T-helper 1 cell treated with Interleukin-12 subunit alpha and Interleukin-12 subunit beta and Interleukin-4 antibody, amounts not matched to agents 30 μg/mL and 1 μg/mL, for 36 hours (primary cell): ENCODE data around the gene IFNA2.
A peak's percentile ranks its signal among the peaks of the same experiment; 100 is the strongest.
"Not testable (repeated sequence)": the region's sequence is repeated elsewhere in the genome, so short reads cannot be mapped to it uniquely, and the experiment has no call there.

Experiments
- H3K27ac Mint-ChIP-seq: one replicate; pipeline ENCODE4 v1.8.0; 2021; ENCODE audit warnings: mild to moderate bottlenecking, mixed read lengths
- H3K27me3 Mint-ChIP-seq: one replicate; pipeline ENCODE4 v1.8.0; 2021; ENCODE audit warnings: low read depth, mixed read lengths
- H3K36me3 Mint-ChIP-seq: one replicate; pipeline ENCODE4 v1.8.0; 2021; ENCODE audit warnings: low read depth, mixed read lengths
- H3K4me1 Mint-ChIP-seq: one replicate; pipeline ENCODE4 v1.8.0; 2021; ENCODE audit warnings: low read depth, mixed read lengths
- H3K4me3 Mint-ChIP-seq: one replicate; pipeline ENCODE4 v1.8.0; 2021; ENCODE audit warnings: mild to moderate bottlenecking, moderate library complexity, mixed read lengths
- H3K9me3 Mint-ChIP-seq: one replicate; pipeline ENCODE4 v1.8.0; 2021; ENCODE audit warnings: mixed read lengths

Gene IFNA2

DNA sequence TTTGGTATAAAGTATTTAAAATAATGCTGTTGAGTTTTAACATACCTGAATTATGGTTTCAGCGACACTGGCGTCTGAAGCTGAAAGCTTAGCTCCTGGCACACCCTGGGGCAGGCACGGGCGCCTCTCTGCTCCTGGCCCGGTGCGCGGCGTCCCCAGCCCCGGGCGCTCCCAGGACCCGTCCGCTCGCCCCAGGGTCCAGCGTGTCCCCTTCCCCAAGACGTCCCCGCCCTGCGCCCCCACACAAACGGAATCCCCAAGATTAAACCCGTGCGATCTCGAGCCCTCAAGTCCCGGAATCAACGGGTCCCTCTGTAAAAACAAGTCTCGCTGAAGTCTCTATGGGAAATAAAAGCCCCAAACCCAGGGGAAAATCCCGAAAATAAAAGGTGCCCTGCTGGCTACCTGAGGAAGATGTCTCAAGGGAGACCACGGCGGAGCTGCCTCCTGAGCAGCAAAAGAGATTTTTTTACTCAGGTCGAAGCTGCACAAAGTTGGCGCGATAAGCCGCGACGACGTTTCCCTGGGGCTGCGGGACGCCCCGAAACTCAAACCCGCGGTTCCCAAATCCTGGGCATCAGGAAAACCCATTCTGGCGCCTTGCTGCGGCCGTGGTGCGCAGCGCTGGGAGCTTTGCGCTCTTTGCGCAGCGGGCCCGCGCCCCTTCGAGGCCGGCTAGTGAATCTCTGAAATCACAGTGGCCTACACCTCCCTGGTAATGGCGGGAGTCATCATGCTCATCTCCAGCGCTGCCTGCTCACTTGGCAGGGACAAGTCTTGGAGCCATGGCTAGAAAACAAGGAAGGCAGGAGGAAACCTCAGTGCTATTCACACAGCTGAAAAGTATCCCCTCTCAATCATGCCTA, 17.4 kb upstream of the IFNA2 start:
- peaks cover 83% of the 10 kb centered on the region for H3K27me3 Mint-ChIP-seq

DNA sequence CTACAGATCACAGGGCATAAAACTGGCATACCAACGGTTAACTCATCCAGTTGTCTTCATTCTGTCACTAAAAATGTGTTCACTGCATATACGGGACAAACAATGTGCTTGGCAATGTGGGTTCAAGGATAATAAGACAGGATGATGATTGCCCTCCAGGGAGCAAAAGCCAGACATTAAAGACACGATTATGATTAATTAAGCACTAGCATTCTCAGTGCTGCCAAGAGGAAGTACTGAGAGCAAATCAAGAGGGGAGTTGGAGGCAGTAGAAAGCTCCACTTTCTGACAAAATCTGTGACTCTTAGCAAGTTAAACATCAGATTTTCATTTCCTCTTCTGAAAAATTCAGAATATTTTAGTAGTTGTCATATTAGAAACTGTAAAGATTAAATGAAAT, 14.8 kb upstream of the IFNA2 start:
- no peak overlapping the region for H3K4me3 Mint-ChIP-seq
- H3K36me3 Mint-ChIP-seq: no peaks in the 10 kb centered on the region
- no peaks in the 10 kb centered on the region for H3K9me3 Mint-ChIP-seq
- H3K4me1 Mint-ChIP-seq: peaks cover 7% of the 10 kb centered on the region
- H3K27me3 Mint-ChIP-seq: peaks cover 91% of the 10 kb centered on the region
- no peak overlapping the region for H3K27ac Mint-ChIP-seq

More for the DNA sequence above, 17.4 kb upstream of the IFNA2 start:
- Mint-ChIP-seq H3K4me1 (peaks cover 4% of the 10 kb centered on the region), H3K4me3 (no peak overlapping the region), H3K9me3 (no peaks in the 10 kb centered on the region), H3K27ac (no peak overlapping the region), H3K36me3 (no peaks in the 10 kb centered on the region)

DNA sequence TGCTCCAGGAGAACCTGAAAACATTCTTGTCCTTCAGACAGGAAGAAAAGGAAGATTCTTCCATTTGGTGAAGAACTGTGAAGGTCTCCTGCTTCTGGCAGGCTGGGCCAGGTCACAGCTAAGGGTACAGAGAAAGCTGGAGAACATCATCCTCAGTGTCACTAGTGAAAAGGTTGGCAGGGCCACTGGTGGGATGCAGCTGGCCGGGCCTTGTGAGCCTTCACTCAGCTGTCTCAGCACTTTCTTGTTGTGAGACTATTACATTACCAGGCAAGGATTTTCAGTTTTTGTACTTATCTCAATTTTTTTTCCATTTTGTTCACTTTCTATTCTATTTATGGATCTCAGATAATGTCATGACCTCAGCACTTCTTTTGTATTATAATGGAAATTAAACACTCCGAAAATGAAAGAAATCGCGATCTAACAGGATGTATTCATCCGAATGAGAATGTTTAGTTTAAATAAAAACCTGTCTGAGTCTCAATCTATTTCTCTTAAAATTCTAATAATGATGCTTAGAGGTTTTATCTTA, 13.8 kb upstream of the IFNA2 start:
- peaks cover 7% of the 10 kb centered on the region for H3K4me1 Mint-ChIP-seq
- H3K27me3 Mint-ChIP-seq: peaks cover 85% of the 10 kb centered on the region
- no peaks in the 10 kb centered on the region for H3K36me3 Mint-ChIP-seq
- no peak overlapping the region for H3K4me3 Mint-ChIP-seq
- no peak overlapping the region for H3K27ac Mint-ChIP-seq
- no peaks in the 10 kb centered on the region for H3K9me3 Mint-ChIP-seq

DNA sequence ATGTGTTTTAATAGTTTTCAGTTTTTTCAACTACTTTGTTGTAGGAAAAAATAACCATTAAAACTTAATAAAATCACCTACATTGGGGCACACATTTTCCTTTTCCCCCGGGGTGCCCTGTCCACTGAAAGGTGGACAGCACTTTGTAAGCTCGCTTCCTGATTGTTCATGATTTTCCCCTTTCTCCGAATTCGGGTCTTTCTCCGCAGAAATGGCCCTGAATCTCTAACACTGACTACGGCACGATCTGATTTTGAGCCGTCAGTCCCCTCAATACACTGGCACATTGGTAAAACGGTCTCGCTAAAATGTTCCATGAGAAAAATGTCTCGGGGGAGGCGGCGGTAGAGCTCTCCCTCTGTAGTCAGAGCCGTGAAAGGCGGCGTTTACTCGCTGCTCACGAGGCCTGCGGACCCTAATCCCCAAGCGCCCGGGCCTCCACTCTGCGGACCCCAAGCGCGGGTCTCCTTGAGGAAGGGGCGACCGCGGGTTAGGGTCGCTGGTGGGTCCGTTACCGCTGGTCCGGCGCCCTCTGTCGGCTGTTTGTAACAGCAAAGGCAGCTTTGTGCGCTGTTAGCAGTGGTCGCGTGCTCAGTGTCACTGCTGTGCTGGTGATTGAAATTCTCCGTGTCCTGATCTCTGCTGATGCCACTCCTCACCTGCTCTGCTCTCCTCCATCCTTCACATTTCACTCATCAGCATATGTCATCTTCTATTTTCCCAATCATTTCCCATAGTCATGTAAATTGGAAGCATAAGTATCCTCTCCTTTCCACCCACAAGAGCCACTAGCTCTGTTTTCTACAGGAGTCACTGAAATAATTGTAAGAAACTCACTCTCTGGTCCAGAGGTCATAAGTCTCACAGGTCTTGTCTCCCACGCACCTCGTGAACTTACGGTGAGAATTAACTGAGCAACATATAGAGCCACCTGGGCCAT, 10.8 kb upstream of the IFNA2 start:
- Mint-ChIP-seq H3K36me3 (no peaks in the 10 kb centered on the region), H3K4me3 (peak overlapping the region; percentile 58), H3K9me3 (no peaks in the 10 kb centered on the region), H3K27me3 (peaks cover 84% of the 10 kb centered on the region), H3K27ac (no peak overlapping the region), H3K4me1 (peaks cover 3% of the 10 kb centered on the region)

DNA sequence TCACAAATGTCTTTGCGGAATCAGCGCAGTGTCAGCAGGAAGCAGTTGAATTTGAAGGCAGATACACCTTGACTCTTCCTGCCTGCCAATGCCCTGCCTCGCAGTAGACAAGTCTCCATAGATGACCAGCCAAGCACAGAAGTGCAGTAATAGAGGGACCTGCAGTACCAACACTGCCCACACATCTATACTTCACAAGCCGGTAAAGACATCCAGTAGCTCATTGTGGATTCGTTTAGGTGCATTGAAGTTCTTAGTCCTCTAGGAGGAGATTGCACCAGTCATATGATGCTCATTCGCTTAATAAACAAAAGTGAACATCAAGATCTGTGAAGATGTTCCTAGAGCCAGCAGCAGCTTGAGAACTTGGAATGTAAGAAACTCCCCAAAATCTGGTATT, 7.1 kb upstream of the IFNA2 start:
- no peaks in the 10 kb centered on the region for H3K36me3 Mint-ChIP-seq
- H3K4me3 Mint-ChIP-seq: no peak overlapping the region
- H3K4me1 Mint-ChIP-seq: peaks cover 3% of the 10 kb centered on the region
- no peaks in the 10 kb centered on the region for H3K9me3 Mint-ChIP-seq
- H3K27me3 Mint-ChIP-seq: peaks cover 81% of the 10 kb centered on the region
- H3K27ac Mint-ChIP-seq: no peak overlapping the region

DNA sequence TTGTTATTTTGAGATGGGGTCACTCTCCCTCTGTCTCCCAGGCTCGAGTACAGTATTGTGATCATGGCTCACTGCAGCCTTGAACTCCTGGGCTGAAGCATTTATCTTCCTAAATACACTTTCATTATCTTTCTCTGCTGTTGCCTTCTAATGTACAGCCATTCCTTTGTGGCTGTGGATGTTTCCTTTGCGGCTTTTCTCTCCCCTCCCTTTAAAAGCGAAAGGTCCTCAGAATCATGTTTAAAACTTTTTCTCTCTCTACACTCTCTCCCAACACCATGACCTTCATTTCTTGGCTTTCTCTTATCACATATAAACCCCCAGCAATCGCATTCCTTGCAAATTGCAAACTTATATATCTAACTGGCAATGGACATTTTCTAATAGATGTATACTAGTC, 1.6 kb downstream of the IFNA2 start:
- H3K9me3 Mint-ChIP-seq: no peaks in the 10 kb centered on the region
- H3K4me3 Mint-ChIP-seq: no peak overlapping the region
- no peaks in the 10 kb centered on the region for H3K36me3 Mint-ChIP-seq
- no peak overlapping the region for H3K27ac Mint-ChIP-seq
- H3K27me3 Mint-ChIP-seq: peaks cover 61% of the 10 kb centered on the region
- peaks cover 13% of the 10 kb centered on the region for H3K4me1 Mint-ChIP-seq

DNA sequence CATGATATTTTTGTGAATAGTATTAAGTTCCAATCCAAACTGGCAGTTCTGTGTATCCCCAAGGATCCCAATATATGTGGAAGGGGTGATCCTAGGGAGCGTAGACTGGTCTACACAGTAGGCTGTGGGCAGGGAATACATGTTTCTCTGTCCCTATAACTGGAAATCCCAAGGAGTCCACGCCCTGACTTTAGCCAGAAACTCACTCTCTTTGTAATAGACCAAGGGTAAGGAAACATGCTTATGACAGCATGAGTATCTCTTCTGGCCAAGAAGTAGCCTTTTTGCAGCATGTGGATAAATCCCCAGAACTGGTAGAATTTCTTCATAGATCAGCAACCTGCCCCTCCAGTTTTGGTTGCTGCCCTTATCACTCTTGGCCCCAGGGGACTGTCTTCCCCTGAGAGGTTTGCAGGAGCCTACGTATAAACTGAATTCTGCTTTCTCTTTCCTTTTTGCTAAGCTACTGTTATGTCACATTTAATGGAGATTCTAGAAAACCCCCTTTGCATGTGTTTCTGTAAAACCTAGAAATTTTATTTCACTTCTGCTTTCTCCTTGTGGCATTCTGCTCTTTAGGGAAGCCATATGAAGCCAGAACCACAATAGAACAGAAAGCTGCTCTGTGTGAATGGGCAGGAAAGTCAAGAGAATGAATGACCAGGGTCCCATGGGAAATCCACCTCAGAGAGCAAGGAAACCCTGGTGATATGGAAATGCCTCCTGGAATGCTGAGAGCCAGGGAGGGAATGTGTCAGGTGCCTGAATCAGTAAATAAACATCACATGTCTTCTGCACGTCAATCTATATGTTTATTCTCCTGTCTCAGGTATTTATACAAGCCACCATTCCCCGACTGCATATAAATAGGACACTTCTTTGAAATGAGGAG, 3.5 kb downstream of the IFNA2 start:
- no peak overlapping the region for H3K27ac Mint-ChIP-seq
- no peaks in the 10 kb centered on the region for H3K36me3 Mint-ChIP-seq
- H3K9me3 Mint-ChIP-seq: no peaks in the 10 kb centered on the region
- no peak overlapping the region for H3K4me3 Mint-ChIP-seq
- peaks cover 14% of the 10 kb centered on the region for H3K4me1 Mint-ChIP-seq
- peaks cover 61% of the 10 kb centered on the region for H3K27me3 Mint-ChIP-seq

DNA sequence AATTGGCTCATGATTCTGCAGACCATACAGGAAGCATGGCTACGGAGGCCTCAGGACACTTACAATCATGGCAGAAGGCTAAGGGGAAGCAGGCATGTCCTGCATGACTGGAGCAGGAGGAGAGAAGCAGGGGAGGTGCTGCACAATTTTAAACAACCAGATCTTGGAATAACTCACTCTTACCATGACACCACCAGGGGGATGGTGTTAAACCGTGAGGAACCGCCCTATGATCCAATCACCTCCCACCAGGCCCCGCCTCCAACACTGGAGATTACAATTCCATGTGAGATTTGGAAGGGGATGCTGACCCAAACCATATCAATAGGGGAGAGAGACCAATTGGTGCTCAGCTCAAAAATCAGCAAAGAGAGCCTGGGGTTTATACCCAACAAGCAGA, 13.7 kb downstream of the IFNA2 start:
- H3K4me1 Mint-ChIP-seq, H3K9me3 Mint-ChIP-seq, H3K27ac Mint-ChIP-seq, H3K36me3 Mint-ChIP-seq, H3K4me3 Mint-ChIP-seq: not testable (repeated sequence)
- peaks cover 56% of the 10 kb centered on the region for H3K27me3 Mint-ChIP-seq

DNA sequence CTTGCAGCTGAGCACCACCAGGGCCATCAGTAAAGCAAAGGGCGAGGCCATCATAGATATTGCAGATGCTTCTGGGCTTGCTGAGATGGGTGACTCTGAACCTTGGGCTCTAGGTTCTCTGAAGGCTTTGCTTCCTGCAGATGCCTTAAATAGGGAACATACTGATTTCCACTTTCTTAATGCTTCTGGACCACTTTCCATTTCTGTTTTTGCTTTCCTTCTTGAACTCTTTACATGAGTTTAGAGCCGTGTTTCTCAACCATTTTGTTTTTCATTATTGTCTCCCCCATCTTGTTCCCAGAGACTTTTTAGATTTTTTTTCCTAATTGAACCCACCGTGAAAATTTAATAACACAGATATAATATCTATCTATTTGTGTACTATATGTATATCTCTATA, 17.2 kb downstream of the IFNA2 start, which contains the start of gene IFNA13:
Gene IFNA13, minus strand, starts transcription at position 101 of the 400 bp plus-strand sequence. Its CDS starts 47 bp downstream, at position 54.
- no peak within 1 kb of the TSS for H3K4me3 Mint-ChIP-seq
- no peaks in the 10 kb centered on the region for H3K9me3 Mint-ChIP-seq
- peaks cover 61% of the 10 kb centered on the region for H3K27me3 Mint-ChIP-seq
- H3K27ac Mint-ChIP-seq: no peak within 1 kb of the TSS
- H3K4me1 Mint-ChIP-seq: no peaks in the 10 kb centered on the region
- no peaks in the 10 kb centered on the region for H3K36me3 Mint-ChIP-seq

DNA sequence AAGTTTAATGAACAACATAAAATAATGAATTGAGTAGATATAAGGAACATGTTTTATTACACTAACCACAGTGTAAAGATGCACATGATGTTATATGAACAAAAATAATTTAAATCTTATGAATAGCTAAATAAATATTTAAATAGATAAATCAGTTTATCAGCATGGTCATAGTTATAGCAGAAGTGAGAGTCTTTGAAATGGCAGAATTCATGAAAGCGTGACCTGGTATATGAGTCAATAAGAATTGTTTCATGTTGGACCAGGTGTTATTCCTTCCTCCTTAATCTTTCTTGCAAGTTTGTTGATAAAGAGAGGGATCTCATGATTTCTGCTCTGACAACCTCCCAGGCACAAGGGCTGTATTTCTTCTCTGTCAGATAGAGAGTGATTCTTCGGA, 18.0 kb downstream of the IFNA2 start:
- not testable (repeated sequence) for H3K4me1 Mint-ChIP-seq, H3K4me3 Mint-ChIP-seq, H3K27ac Mint-ChIP-seq, H3K36me3 Mint-ChIP-seq, H3K9me3 Mint-ChIP-seq
- H3K27me3 Mint-ChIP-seq: peaks cover 65% of the 10 kb centered on the region

DNA sequence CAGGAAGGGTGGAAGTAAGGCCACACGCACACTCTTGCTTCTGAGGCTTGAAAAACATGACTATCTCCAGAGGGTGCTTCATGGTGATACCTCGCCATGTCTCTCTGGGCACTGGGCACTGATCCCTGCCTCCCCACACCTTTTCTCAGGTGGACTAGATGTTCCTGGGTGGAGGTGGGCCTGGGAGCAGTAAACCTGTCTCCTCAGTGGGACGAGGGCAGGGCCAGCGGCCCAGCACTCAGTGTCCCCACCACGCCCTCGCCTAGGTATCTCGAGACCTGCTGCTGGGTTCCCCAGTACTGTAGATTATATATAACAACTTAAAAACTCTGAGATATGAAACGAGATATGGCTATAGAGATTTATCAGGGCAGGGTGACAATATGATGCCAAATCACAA, 22.9 kb downstream of the IFNA2 start:
- peaks cover 12% of the 10 kb centered on the region for H3K4me1 Mint-ChIP-seq
- peaks cover 66% of the 10 kb centered on the region for H3K27me3 Mint-ChIP-seq
- H3K36me3 Mint-ChIP-seq: no peaks in the 10 kb centered on the region
- H3K27ac Mint-ChIP-seq: no peak overlapping the region
- H3K4me3 Mint-ChIP-seq: no peak overlapping the region
- no peaks in the 10 kb centered on the region for H3K9me3 Mint-ChIP-seq

DNA sequence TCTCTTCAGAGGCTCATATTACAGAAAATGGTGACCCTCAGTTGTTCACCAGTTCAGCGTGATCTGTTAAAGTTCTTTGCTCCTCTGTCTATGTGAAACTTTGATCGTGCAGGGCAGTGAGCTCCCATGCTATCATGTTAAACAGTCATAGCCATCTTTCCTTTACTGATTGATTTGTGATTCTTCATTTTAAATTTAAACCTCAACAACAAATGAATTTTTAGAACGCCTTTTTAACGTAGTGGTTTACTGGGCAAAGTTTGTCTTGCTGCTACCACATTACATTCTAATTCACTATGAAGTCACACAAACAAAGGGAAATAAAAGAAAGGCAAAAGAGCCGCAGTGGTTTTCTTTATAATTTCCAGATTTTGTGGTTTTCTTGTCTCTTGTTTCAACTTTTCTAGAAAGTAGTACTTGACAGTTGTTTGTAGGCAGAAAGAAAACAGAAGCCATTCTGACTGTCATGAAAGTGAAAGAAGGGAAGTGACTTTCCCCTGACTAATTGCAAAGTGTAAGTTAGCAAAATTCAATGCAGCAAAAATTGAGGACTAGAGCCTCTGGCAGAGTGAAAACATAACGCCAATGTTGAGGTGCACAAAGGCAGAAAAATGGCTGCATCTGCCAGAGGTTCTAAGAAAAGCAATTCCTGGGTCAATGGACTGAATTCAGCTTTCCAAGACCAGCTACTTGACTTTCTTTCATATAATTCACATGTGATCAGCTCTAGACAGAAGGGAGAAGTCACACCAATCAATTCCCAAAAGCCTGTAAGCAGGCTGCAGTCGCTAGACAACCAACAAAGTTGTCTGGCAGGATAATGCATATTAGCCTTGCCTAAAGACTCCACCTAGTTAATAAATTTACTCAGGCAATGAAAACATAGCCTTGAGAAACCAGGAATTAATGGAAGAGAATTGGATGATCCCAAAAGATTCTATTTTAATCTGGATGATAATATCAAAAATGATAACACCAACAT, 27.4 kb downstream of the IFNA2 start:
- H3K27ac Mint-ChIP-seq: peak overlapping the region; percentile 65
- H3K4me3 Mint-ChIP-seq: peak overlapping the region; percentile 41
- peaks cover 6% of the 10 kb centered on the region for H3K9me3 Mint-ChIP-seq
- H3K36me3 Mint-ChIP-seq: no peaks in the 10 kb centered on the region
- peaks cover 16% of the 10 kb centered on the region for H3K4me1 Mint-ChIP-seq
- peaks cover 74% of the 10 kb centered on the region for H3K27me3 Mint-ChIP-seq

DNA sequence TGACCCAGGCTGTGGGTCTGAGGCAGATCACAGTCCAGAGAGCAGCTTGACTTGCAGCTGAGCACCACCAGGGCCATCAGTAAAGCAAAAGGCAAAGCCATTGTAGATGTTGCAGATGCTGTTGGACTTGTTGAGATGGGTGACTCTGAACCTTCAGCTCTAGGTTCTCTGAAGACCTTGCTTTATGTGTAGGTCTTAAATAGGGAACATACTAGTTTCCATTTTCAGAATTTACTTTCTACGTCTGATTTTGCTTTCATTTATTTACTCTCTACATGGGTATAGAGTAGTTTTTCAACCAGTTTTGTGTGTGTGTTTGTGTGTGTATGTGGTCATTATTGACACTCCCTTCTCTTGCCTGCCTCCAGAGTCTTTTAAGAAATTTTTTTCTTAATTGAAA, 34.4 kb downstream of the IFNA2 start, which contains the start of gene IFNA6:
Gene IFNA6, minus strand, starts transcription at position 101 of the 400 bp plus-strand sequence. Its CDS starts 0 bp downstream, at position 101.
- Mint-ChIP-seq H3K4me1 (no peaks in the 10 kb centered on the region), H3K9me3 (peaks cover 6% of the 10 kb centered on the region), H3K27me3 (peaks cover 69% of the 10 kb centered on the region), H3K4me3 (no peak within 1 kb of the TSS), H3K27ac (no peak within 1 kb of the TSS), H3K36me3 (no peaks in the 10 kb centered on the region)
